B cell (primary cell): ENCODE results near the gene CFAP44. TPM values are rescaled to one million over a fixed set of nuclear protein-coding genes. Genes with fewer than 3 reads are reported as not detected.

ENCODE experiments used
- ATAC-seq: fragments of 200-7000 bp; cut with Tn5 transposase; one replicate; pipeline ENCODE4 v1.10.0; 2021; ENCODE audit warnings: low read depth, mild to moderate bottlenecking, moderate number of reproducible peaks, moderate library complexity
- CTCF ChIA-PET: fragments of 350-600 bp; sonication (Branson Sonifier 250); formaldehyde crosslinking; loops from one replicate; lab custom pipeline; 2021; ENCODE audit warnings: antibody characterized with exemption, inconsistent platforms; lab: Charles Lee
- POLR2A ChIA-PET: fragments of 350-600 bp; sonication (Branson Sonifier 250); formaldehyde crosslinking; loops from one replicate; lab custom pipeline; 2021; ENCODE audit warnings: antibody characterized with exemption; lab: Charles Lee
- DNase-seq: peaks from one replicate; pipeline ENCODE4 v3.0.0; 2013
- H2AFZ ChIP-seq: 2 replicates; pipeline ENCODE4 v1.6.1; 2012; ENCODE audit warnings: mild to moderate bottlenecking, low read depth, low read length; ENCODE audit not compliant: insufficient read depth, poor library complexity, severe bottlenecking
- H3K27ac ChIP-seq, 2 donors: 1 replicate in 1 of 2; 2 replicates in 1 of 2; pipeline ENCODE4 v1.5.1; 2012 to 2013; ENCODE audit warnings: low read length in 2 of 2, mild to moderate bottlenecking in 2 of 2, moderate library complexity in 1 of 2
- H3K27me3 ChIP-seq, 4 experiments: fragments of 200-600 bp in 1 of 4; sonication (generic) in 1 of 4; replicated peaks in 1 of 4; 1 replicate in 2 of 4; 2 replicates in 2 of 4; pipeline versions ENCODE4 v1.6.1 to v1.7.0; 2013 to 2016; ENCODE audit warnings: low read length in 3 of 4, mild to moderate bottlenecking in 2 of 4, mixed read lengths in 1 of 4, moderate library complexity in 1 of 4; ENCODE audit not compliant: insufficient read depth in 4 of 4, control insufficient read depth in 3 of 4; ENCODE audit errors: control extremely low read depth in 1 of 4
- H3K36me3 ChIP-seq, 2 experiments: replicated peaks in 1 of 2; 1 replicate in 1 of 2; 2 replicates in 1 of 2; pipeline versions ENCODE4 v1.6.1 to v1.7.1; 2013; ENCODE audit warnings: low read length in 1 of 2; ENCODE audit not compliant: insufficient read depth in 2 of 2, control insufficient read depth in 1 of 2; ENCODE audit errors: control extremely low read depth in 1 of 2, extremely low read depth in 1 of 2
- H3K4me1 ChIP-seq, 2 donors: fragments of 200-600 bp in 1 of 2; sonication (generic) in 1 of 2; 1 replicate in 1 of 2; 2 replicates in 1 of 2; pipeline versions ENCODE4 v1.5.1 to v1.6.1; 2013 to 2017; ENCODE audit warnings: low read length in 2 of 2; ENCODE audit not compliant: control insufficient read depth in 2 of 2, insufficient read depth in 2 of 2
- H3K4me2 ChIP-seq: replicated peaks from 2 replicates; pipeline ENCODE3; 2012; ENCODE audit warnings: mild to moderate bottlenecking, low read depth, low read length; ENCODE audit not compliant: poor library complexity, severe bottlenecking
- H3K4me3 ChIP-seq, 5 experiments: fragments of 200-600 bp in 1 of 5; sonication (generic) in 1 of 5; 1 replicate in 3 of 5; 2 replicates in 2 of 5; pipeline versions ENCODE4 v1.5.1 to v1.7.0; 2011 to 2016; ENCODE audit warnings: low read length in 4 of 5, mild to moderate bottlenecking in 4 of 5, low read depth in 2 of 5, control low read depth in 1 of 5, moderate library complexity in 1 of 5; ENCODE audit not compliant: insufficient read depth in 1 of 5; ENCODE audit errors: control extremely low read depth in 1 of 5, extremely low read depth in 1 of 5
- H3K79me2 ChIP-seq: fragments of 200-600 bp; sonication (generic); one replicate; pipeline ENCODE4 v1.6.0; 2016; ENCODE audit warnings: low read length; ENCODE audit not compliant: control insufficient read depth, insufficient read depth
- H3K9ac ChIP-seq: fragments of 200-600 bp; sonication (generic); 2 replicates; pipeline ENCODE4 v1.6.1; 2017; ENCODE audit warnings: mild to moderate bottlenecking, low read length, moderate library complexity
- H3K9me3 ChIP-seq, 3 donors: one replicate each; pipeline versions ENCODE4 v1.6.1 to v1.7.1; 2013; ENCODE audit warnings: low read length in 2 of 3; ENCODE audit not compliant: control insufficient read depth in 2 of 3, insufficient read depth in 1 of 3; ENCODE audit errors: control extremely low read depth in 1 of 3
- H4K20me1 ChIP-seq: 2 replicates; pipeline ENCODE4 v1.6.0; 2012; ENCODE audit warnings: mild to moderate bottlenecking, low read length; ENCODE audit not compliant: insufficient read depth, control insufficient read depth, poor library complexity, severe bottlenecking
- H3K27ac Mint-ChIP-seq: one replicate; pipeline ENCODE4 v1.8.0; 2021; ENCODE audit warnings: mixed read lengths
- H3K27me3 Mint-ChIP-seq: one replicate; pipeline ENCODE4 v1.8.0; 2021; ENCODE audit warnings: mixed read lengths
- H3K4me1 Mint-ChIP-seq: one replicate; pipeline ENCODE4 v1.8.0; 2021; ENCODE audit warnings: mixed read lengths
- H3K4me3 Mint-ChIP-seq: one replicate; pipeline ENCODE4 v1.8.0; 2021; ENCODE audit warnings: mixed read lengths
- H3K9me3 Mint-ChIP-seq: one replicate; pipeline ENCODE4 v1.8.0; 2022; ENCODE audit warnings: mixed read lengths; ENCODE audit not compliant: insufficient read depth
- CTCF ChIP-seq: fragments of 200-600 bp; IDR thresholded peaks from one replicate; pipeline ENCODE4 v1.8.0; 2022; ENCODE audit warnings: antibody characterized with exemption, mild to moderate bottlenecking
- EZH2 ChIP-seq: IDR thresholded peaks from 2 replicates; pipeline ENCODE4 v1.6.1; 2012; ENCODE audit warnings: borderline replicate concordance, low read depth, mild to moderate bottlenecking, moderate library complexity, low read length; ENCODE audit not compliant: insufficient read depth, poor library complexity, severe bottlenecking
- WGBS: methylation state at CpG from one replicate; pipeline ENCODE4 v1.1.5; 2013; ENCODE audit warnings: missing lambda C conversion rate; ENCODE audit not compliant: insufficient coverage; 5-methylcytosine and 5-hydroxymethylcytosine counted together
- intact Hi-C: fragments of 100-400 bp; cut with micrococcal nuclease; formaldehyde crosslinking; loops from one replicate; pipeline ENCODE4 v1.10.0; 2022
- polyA plus RNA-seq: library from polyadenylated mRNA; depleted of rRNA; stranded (reverse); fragments of >200 nt; gene quantifications from 2 replicates; pipeline ENCODE4 v1.2.3, GENCODE V29; 2012
- total RNA-seq, 2 donors: library from RNA; stranded (reverse); fragments of 120-200 nt in 1 of 2; gene quantifications; 1 replicate in 1 of 2; 2 replicates in 1 of 2; pipeline versions ENCODE4 v1.2.3 to v1.2.4, GENCODE V29; 2013 to 2022

The CFAP44 gene
- total and polyA plus RNA-seq, 2 donors (not counting 1 experiment from before 2014, with no cell fraction given) = 6.6 to 33.8 TPM

- no peaks in the 10 kb centered on the region for H3K9me3 Mint-ChIP-seq
- Histone ChIP-seq H4K20me1 (no peaks in the 10 kb centered on the region), H3K9me3 (peaks cover 0 to 3% (median 0%) of the 10 kb centered on the region in 3 donors), H3K27ac (no peak overlapping the region), H3K4me2 (no peak overlapping the region), H3K27me3 (no peaks in the 10 kb centered on the region), H3K4me1 (peaks cover 0 to 5% of the 10 kb centered on the region in 2 donors), H3K9ac (no peak overlapping the region), H2AFZ (no peak overlapping the region), H3K79me2 (no peaks in the 10 kb centered on the region), H3K36me3 (peaks cover 0 to 3% of the 10 kb centered on the region in 2 experiments), H3K4me3 (no peak overlapping the region)
- WGBS = no CpG with 5 or more reads among the region's 3 CpGs
- peaks cover 2% of the 10 kb centered on the region for H3K4me1 Mint-ChIP-seq
- intact Hi-C loops = no loop called here
- no peak overlapping the region for H3K4me3 Mint-ChIP-seq
- ChIA-PET POLR2A (no interaction called here), CTCF (no interaction called here)
- TF ChIP-seq EZH2 (no peak), CTCF (no peak)
- no peaks in the 10 kb centered on the region for H3K27me3 Mint-ChIP-seq
- no peak overlapping the region for H3K27ac Mint-ChIP-seq
- DNase-seq = no peak
- no peak for ATAC-seq
Observed at GRCh38 chr3:113437411-113437810, 3.9 kb downstream of the CFAP44 start.

GRCh38 chr3:113436809-113437208, 4.5 kb downstream of the CFAP44 start:
- ATAC-seq (no peak), DNase-seq (no peak)
- intact Hi-C loops = no loop called here
- Histone ChIP-seq H3K9ac (no peak overlapping the region), H3K4me3 (no peak overlapping the region), H4K20me1 (no peaks in the 10 kb centered on the region), H3K36me3 (peaks cover 0 to 3% of the 10 kb centered on the region in 2 experiments), H2AFZ (no peak overlapping the region), H3K9me3 (peaks cover 0 to 3% (median 0%) of the 10 kb centered on the region in 3 donors), H3K79me2 (no peaks in the 10 kb centered on the region), H3K4me1 (peaks cover 0 to 5% of the 10 kb centered on the region in 2 donors), H3K27ac (no peak overlapping the region), H3K27me3 (no peaks in the 10 kb centered on the region), H3K4me2 (no peak overlapping the region)
- ChIA-PET POLR2A (no interaction called here), CTCF (no interaction called here)
- H3K4me3 Mint-ChIP-seq = no peak overlapping the region
- WGBS = 100% methylated on average over 1 of the region's 1 CpG
- no peaks in the 10 kb centered on the region for H3K27me3 Mint-ChIP-seq
- TF ChIP-seq CTCF (no peak), EZH2 (no peak)
- no peaks in the 10 kb centered on the region for H3K9me3 Mint-ChIP-seq
- H3K27ac Mint-ChIP-seq = no peak overlapping the region
- H3K4me1 Mint-ChIP-seq = peaks cover under 1% of the 10 kb centered on the region
